ENCODE data around the gene ILF3.

DNA sequence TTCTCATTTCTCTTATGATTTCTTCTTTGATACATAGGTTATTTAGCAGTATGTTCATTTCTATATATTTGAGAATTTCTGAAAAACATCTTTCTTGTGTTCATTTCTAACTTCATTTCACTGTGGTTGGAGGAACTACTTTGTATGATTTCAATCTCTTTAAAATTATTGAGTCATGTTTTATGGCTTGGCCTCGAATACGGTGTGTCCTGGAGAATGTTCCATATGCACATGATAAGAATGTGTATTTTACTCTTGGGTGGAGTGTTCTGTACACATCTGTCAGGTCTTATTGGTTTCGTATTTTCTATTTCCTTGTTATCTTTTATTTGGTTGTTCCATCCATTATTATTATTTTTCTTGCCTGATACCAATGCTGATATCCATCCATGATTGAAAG, 86.7 kb downstream of the ILF3 start:
- TF ChIP-seq, protein P1, sequence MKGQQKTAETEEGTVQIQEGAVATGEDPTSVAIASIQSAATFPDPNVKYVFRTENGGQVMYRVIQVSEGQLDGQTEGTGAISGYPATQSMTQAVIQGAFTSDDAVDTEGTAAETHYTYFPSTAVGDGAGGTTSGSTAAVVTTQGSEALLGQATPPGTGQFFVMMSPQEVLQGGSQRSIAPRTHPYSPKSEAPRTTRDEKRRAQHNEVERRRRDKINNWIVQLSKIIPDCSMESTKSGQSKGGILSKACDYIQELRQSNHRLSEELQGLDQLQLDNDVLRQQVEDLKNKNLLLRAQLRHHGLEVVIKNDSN (IDR thresholded peaks at IDR 0.05) = no peak
- TF ChIP-seq CEBPB (IDR thresholded peaks at IDR 0.05) = no peak
- TF ChIP-seq EP300 (IDR thresholded peaks at IDR 0.05; ENCODE audit: borderline replicate concordance) = no peak
- no peak for TF ChIP-seq TEAD4 (IDR thresholded peaks at IDR 0.05)
- TF ChIP-seq FOXM1 (IDR thresholded peaks at IDR 0.05; ENCODE audit: borderline replicate concordance, low read depth) = no peak
- no peak for TF ChIP-seq CREB1 (IDR thresholded peaks at IDR 0.05; ENCODE audit: low read depth)
- TF ChIP-seq YY1 (IDR thresholded peaks at IDR 0.05; ENCODE audit: low read depth) = no peak
- TF ChIP-seq ZBTB7A (IDR thresholded peaks at IDR 0.05; ENCODE audit: low read depth) = no peak
- TF ChIP-seq RAD21 (IDR thresholded peaks at IDR 0.05; ENCODE audit: low read depth) = no peak

Data from Ishikawa (cell line).